Astrocyte (in vitro differentiated cells and primary cell): ENCODE measurements around the gene MKKS.

ENCODE experiments used
- EZH2 ChIP-seq: IDR thresholded peaks from 2 replicates; pipeline ENCODE4 v1.6.1; 2012; ENCODE audit warnings: mild to moderate bottlenecking, low read length, inconsistent platforms; ENCODE audit not compliant: insufficient read depth
- TF ChIP-seq, protein P1 (sequence below): IDR thresholded peaks from 2 replicates; pipeline ENCODE4 v1.5.1; 2011; ENCODE audit warnings: low read depth, mild to moderate bottlenecking, inconsistent platforms, low read length, moderate library complexity; ENCODE audit not compliant: insufficient read depth

DNA sequence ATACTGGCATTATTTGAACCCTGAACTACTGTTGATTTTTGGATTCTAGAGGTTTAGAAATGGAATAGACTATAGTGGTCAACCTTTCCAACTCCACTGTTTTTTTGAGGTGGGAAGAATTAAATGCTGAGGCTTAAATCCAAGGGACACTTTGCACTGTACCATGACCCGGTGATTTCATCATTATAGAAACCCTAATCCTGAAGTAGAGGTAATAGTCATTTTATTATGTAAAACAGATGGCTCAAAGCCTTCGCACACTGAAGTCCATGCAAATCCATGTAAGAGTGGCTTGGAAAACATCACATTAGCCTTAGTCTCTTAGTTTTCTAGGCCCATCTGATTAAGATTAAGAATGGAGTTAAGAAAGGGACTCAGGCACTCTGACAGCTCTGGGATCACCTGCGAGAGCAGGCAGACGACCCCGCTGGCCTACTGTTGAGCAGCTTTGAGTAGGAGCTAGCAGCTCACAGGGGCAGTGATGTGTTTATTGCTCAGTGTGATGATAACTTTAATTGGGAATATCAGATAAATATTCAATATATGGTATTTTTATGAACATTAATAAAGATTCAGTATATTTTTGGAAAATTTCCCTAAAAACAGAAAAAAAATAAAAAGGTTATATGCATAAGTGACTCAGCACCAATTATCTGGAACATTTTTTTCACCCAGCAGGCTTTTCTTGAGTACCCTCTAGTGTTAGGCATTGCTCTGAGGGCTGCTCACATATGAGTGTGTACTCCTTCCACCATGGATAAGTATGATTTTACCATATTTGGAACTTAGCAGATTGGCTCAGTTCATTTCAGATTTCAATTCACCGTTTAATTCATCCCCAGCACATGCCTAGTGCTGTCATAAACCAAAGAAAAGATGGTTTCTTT is 14.5 kb upstream of the MKKS start:
- TF ChIP-seq, protein P1, sequence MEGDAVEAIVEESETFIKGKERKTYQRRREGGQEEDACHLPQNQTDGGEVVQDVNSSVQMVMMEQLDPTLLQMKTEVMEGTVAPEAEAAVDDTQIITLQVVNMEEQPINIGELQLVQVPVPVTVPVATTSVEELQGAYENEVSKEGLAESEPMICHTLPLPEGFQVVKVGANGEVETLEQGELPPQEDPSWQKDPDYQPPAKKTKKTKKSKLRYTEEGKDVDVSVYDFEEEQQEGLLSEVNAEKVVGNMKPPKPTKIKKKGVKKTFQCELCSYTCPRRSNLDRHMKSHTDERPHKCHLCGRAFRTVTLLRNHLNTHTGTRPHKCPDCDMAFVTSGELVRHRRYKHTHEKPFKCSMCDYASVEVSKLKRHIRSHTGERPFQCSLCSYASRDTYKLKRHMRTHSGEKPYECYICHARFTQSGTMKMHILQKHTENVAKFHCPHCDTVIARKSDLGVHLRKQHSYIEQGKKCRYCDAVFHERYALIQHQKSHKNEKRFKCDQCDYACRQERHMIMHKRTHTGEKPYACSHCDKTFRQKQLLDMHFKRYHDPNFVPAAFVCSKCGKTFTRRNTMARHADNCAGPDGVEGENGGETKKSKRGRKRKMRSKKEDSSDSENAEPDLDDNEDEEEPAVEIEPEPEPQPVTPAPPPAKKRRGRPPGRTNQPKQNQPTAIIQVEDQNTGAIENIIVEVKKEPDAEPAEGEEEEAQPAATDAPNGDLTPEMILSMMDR: no peak
- TF ChIP-seq EZH2: no peak
